ENCODE data around the gene THAP2.

Gene THAP2

GRCh38 chr12:71655907-71656306, 8.2 kb upstream of the THAP2 start:
- no peak for DNase-seq (ENCODE audit: low read depth)
- no peak overlapping the region for H3K4me3 ChIP-seq (ENCODE audit: low read depth, low read length)
- TF ChIP-seq, protein P1, sequence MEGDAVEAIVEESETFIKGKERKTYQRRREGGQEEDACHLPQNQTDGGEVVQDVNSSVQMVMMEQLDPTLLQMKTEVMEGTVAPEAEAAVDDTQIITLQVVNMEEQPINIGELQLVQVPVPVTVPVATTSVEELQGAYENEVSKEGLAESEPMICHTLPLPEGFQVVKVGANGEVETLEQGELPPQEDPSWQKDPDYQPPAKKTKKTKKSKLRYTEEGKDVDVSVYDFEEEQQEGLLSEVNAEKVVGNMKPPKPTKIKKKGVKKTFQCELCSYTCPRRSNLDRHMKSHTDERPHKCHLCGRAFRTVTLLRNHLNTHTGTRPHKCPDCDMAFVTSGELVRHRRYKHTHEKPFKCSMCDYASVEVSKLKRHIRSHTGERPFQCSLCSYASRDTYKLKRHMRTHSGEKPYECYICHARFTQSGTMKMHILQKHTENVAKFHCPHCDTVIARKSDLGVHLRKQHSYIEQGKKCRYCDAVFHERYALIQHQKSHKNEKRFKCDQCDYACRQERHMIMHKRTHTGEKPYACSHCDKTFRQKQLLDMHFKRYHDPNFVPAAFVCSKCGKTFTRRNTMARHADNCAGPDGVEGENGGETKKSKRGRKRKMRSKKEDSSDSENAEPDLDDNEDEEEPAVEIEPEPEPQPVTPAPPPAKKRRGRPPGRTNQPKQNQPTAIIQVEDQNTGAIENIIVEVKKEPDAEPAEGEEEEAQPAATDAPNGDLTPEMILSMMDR (conservative IDR thresholded peaks at IDR 0.05; ENCODE audit: low read depth, low read length) = no peak

GRCh38 chr12:71656740-71657139, 7.4 kb upstream of the THAP2 start:
- DNase-seq (ENCODE audit: low read depth) = no peak
- TF ChIP-seq, protein P1 (conservative IDR thresholded peaks at IDR 0.05; ENCODE audit: low read depth, low read length) = no peak
- no peak overlapping the region for H3K4me3 ChIP-seq (ENCODE audit: low read depth, low read length)

GRCh38 chr12:71661977-71662530, 2.0 kb upstream of the THAP2 start:
- TF ChIP-seq, protein P1 (conservative IDR thresholded peaks at IDR 0.05; ENCODE audit: low read depth, low read length) = no peak
- DNase-seq (ENCODE audit: low read depth) = peak; percentile 66
- peak overlapping the region; percentile 95 for H3K4me3 ChIP-seq (ENCODE audit: low read depth, low read length)

DNA sequence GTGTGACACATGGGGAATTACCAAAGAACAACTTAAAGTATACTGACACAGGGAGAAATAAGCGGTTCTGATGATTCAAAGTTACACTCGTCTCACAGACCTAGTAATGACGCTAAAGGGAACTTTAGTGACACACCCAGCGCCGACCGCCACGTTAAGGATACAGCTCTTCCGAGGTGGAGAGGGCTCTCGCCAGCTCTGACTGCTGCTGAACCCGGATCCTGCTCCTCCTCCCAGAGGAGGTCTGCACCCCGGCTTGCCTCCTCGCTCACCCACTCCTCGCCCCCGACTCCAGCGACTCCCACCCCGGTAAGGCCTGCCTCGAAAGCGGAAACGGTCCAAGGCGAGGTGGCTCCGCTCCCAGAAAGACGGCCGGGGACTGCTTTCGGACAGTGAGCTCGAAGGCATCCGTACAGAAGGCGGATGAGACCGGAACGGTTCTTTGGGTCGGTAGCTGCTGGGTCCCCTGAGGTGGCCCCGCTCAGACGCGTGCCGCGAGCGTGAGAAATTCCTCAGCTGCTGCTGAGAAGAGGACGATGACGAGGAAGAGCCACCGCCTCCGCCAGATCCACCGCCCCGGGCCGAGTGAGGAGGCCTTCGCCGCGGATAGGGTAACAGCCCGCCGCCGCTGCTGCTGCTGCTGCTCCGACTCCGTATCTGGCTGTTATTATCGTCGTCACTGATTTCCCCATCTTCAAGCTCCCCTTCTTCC, 1.1 kb upstream of the THAP2 start:
- TF ChIP-seq, protein P1 (conservative IDR thresholded peaks at IDR 0.05; ENCODE audit: low read depth, low read length) = no peak
- peak overlapping the region; percentile 95 for H3K4me3 ChIP-seq (ENCODE audit: low read depth, low read length)
- peak; percentile 60 for DNase-seq (ENCODE audit: low read depth)

- DNase-seq (ENCODE audit: low read depth) = peak; percentile 31
These were observed 449 bp downstream of the THAP2 start for GRCh38 chr12:71664411-71665089.

DNA sequence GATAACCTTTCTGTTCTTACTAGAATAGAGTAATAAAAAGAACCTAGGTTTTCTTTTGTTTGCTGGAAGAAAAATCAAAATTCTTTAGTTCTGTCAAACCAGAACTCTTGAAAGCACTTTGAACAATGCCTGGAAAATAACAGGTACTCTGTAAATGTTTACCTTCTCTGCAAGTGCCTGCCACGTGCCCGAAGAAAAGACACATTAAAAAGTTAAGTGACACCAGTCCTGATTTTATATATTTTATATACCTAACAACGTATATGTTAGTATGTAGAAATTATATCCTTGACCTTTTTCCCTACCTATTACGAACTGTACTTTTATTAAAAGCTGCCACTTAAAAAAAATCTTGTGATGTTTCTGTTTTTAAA, 976 bp downstream of the THAP2 start:
- TF ChIP-seq, protein P1 (conservative IDR thresholded peaks at IDR 0.05; ENCODE audit: low read depth, low read length) = no peak
- no peak for DNase-seq (ENCODE audit: low read depth)
- peak overlapping the region; percentile 95 for H3K4me3 ChIP-seq (ENCODE audit: low read depth, low read length)

More at GRCh38 chr12:71664411-71665089, 449 bp downstream of the THAP2 start:
- TF ChIP-seq, protein P1 (conservative IDR thresholded peaks at IDR 0.05; ENCODE audit: low read depth, low read length) = no peak
- peak overlapping the region; percentile 95 for H3K4me3 ChIP-seq (ENCODE audit: low read depth, low read length)
